PFSK-1 (cell line): ENCODE results near the gene PIK3CG.

Source experiments
- FOXP2 ChIP-seq: optimal IDR thresholded peaks from 2 replicates; pipeline ENCODE3; 2011; ENCODE audit warnings: borderline replicate concordance, control low read depth, inconsistent platforms; ENCODE audit not compliant: insufficient read depth; ENCODE audit errors: extremely low read length, extremely low read depth
- POLR2AphosphoS5 ChIP-seq: IDR thresholded peaks from 2 replicates; pipeline ENCODE4 v1.6.1; 2012; ENCODE audit warnings: low read depth, mild to moderate bottlenecking, control low read depth, low read length, moderate library complexity
- SIN3A ChIP-seq: IDR thresholded peaks from 2 replicates; pipeline ENCODE4 v1.6.1; 2012; ENCODE audit warnings: mild to moderate bottlenecking, low read length, moderate library complexity, borderline replicate concordance; ENCODE audit not compliant: insufficient read depth
- TAF1 ChIP-seq: IDR thresholded peaks from 2 replicates; pipeline ENCODE4 v1.6.1; 2012; ENCODE audit warnings: low read length, control low read depth, borderline replicate concordance; ENCODE audit not compliant: insufficient read depth
- TF ChIP-seq, protein P1 (sequence below), 2 experiments: IDR thresholded peaks; 2 replicates each; pipeline versions ENCODE4 v1.6.1 to v1.8.0; 2011 to 2012; ENCODE audit warnings: low read depth in 2 of 2, low read length in 2 of 2, control low read depth in 1 of 2, inconsistent platforms in 1 of 2, mild to moderate bottlenecking in 1 of 2, moderate library complexity in 1 of 2; ENCODE audit not compliant: insufficient read depth in 1 of 2

DNA sequence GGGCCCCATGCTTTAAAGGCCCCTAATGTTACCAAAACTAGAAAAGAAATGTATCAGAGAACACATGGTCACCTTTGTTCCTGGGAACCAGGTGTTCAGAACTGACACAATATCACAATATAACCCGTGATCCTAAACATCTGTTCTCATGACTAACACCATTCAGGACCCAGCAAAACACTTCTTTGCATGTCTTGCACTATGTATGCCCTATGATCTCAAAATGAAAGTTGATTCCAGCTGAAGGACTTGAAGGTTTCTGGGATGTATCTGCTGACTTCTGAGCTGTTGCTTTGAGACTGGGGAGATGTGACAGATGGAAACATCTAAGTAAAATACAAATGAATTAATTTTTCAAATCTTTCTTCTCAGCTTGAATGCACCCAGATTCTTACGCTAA lies 37.5 kb upstream of the PIK3CG start:
- TF ChIP-seq SIN3A (no peak), TAF1 (no peak), POLR2AphosphoS5 (no peak), FOXP2 (no peak)
- TF ChIP-seq, protein P1, sequence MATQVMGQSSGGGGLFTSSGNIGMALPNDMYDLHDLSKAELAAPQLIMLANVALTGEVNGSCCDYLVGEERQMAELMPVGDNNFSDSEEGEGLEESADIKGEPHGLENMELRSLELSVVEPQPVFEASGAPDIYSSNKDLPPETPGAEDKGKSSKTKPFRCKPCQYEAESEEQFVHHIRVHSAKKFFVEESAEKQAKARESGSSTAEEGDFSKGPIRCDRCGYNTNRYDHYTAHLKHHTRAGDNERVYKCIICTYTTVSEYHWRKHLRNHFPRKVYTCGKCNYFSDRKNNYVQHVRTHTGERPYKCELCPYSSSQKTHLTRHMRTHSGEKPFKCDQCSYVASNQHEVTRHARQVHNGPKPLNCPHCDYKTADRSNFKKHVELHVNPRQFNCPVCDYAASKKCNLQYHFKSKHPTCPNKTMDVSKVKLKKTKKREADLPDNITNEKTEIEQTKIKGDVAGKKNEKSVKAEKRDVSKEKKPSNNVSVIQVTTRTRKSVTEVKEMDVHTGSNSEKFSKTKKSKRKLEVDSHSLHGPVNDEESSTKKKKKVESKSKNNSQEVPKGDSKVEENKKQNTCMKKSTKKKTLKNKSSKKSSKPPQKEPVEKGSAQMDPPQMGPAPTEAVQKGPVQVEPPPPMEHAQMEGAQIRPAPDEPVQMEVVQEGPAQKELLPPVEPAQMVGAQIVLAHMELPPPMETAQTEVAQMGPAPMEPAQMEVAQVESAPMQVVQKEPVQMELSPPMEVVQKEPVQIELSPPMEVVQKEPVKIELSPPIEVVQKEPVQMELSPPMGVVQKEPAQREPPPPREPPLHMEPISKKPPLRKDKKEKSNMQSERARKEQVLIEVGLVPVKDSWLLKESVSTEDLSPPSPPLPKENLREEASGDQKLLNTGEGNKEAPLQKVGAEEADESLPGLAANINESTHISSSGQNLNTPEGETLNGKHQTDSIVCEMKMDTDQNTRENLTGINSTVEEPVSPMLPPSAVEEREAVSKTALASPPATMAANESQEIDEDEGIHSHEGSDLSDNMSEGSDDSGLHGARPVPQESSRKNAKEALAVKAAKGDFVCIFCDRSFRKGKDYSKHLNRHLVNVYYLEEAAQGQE (IDR thresholded peaks at IDR 0.05; ENCODE audit: insufficient read depth in 1 of 2, low read depth in 2 of 2, low read length in 2 of 2), result no peak
